ENCODE measurements around the gene EMILIN1.
A peak's percentile ranks its signal among the peaks of the same experiment; 100 is the strongest.

EMILIN1 gene

GRCh38 chr2:27065128-27065527 is 13.3 kb upstream of the EMILIN1 start:
- no peak for TF ChIP-seq CTCF (IDR thresholded peaks at IDR 0.05; ENCODE audit: control insufficient read depth, insufficient read depth, low read depth, low read length, missing control alignments)
- no peak overlapping the region for H3K4me3 ChIP-seq (ENCODE audit: control insufficient read depth, low read depth, low read length)
- DNase-seq (ENCODE audit: low read depth), result no peak

- DNase-seq (ENCODE audit: low read depth), result no peak
- no peak overlapping the region for H3K4me3 ChIP-seq (ENCODE audit: control insufficient read depth, low read depth, low read length)
- no peak for TF ChIP-seq CTCF (IDR thresholded peaks at IDR 0.05; ENCODE audit: control insufficient read depth, insufficient read depth, low read depth, low read length, missing control alignments)
Observed at GRCh38 chr2:27067385-27067784, 11.0 kb upstream of the EMILIN1 start.

- no peak overlapping the region for H3K4me3 ChIP-seq (ENCODE audit: control insufficient read depth, low read depth, low read length)
- no peak for DNase-seq (ENCODE audit: low read depth)
- no peak for TF ChIP-seq CTCF (IDR thresholded peaks at IDR 0.05; ENCODE audit: control insufficient read depth, insufficient read depth, low read depth, low read length, missing control alignments)
Observed at GRCh38 chr2:27069436-27069835, 9.0 kb upstream of the EMILIN1 start.

GRCh38 chr2:27069961-27070618 is 8.3 kb upstream of the EMILIN1 start:
- no peak for DNase-seq (ENCODE audit: low read depth)
- peak overlapping the region; percentile 67 for H3K4me3 ChIP-seq (ENCODE audit: control insufficient read depth, low read depth, low read length)
- TF ChIP-seq CTCF (IDR thresholded peaks at IDR 0.05; ENCODE audit: control insufficient read depth, insufficient read depth, low read depth, low read length, missing control alignments), result no peak

- H3K4me3 ChIP-seq (ENCODE audit: control insufficient read depth, low read depth, low read length), result peak overlapping the region; percentile 67
- DNase-seq (ENCODE audit: low read depth), result no peak
- TF ChIP-seq CTCF (IDR thresholded peaks at IDR 0.05; ENCODE audit: control insufficient read depth, insufficient read depth, low read depth, low read length, missing control alignments), result no peak
Observed at GRCh38 chr2:27070653-27071276, 7.7 kb upstream of the EMILIN1 start.

- peak within 1 kb of the TSS; percentile 67 for H3K4me3 ChIP-seq (ENCODE audit: control insufficient read depth, low read depth, low read length)
- DNase-seq (ENCODE audit: low read depth), result peak; percentile 55
- no peak for TF ChIP-seq CTCF (IDR thresholded peaks at IDR 0.05; ENCODE audit: control insufficient read depth, insufficient read depth, low read depth, low read length, missing control alignments)
Observed at GRCh38 chr2:27071277-27071989, 7.0 kb upstream of the EMILIN1 start, which contains the start of gene OST4. Gene OST4 (minus strand): TSS chr2:27071654.
